Stimulated activated CD8-positive, alpha-beta memory T cell treated with anti-CD3 and anti-CD28 coated beads, Interleukin-12 subunit alpha, Interleukin-12 subunit beta, amount 100 ng/mL, for 1 hour (primary cell): Measurements from ENCODE around the gene RREB1.
"Not testable (repeated sequence)": the region's sequence is repeated elsewhere in the genome, so short reads cannot be mapped to it uniquely, and the experiment has no call there.

Experiments
- DNase-seq: peaks from one replicate; pipeline ENCODE4 v3.0.0-alpha.2; 2020; ENCODE audit warnings: low read depth

The RREB1 gene

DNA sequence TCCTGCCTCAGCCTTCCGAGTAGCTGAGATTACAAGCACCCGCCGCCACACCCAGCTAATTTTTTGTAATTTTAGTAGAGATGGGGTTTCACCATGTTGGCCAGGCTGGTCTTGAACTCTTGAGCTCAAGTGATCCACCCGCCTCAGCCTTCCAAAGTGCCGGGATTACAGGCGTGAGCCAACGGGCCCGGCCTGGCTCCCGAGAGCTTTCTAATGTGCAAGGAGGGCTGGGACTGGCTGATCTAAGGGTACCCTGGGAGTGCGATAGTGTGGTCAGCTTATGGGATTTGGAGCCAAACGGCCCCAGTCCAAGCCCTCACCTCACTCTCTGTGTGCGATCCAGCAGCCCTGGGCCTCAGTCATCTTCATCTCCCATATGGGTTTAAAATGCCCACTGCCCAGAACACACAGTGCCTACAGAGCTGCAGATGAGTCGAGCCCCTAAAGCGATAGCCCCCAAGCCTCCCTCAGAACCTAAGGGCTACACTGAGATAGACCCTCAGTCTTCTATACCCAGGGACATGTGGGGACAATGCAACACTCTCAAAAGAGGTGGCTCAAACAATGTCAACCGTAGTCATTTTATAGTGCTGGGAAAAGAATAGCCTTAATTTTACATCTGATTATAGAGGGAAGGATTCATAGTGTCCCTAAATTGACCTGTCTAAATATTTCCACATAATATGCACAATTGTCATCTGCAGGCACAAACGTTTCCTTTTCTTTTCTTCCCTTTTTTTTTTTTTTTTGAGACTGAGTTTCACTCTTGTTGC is 155.2 kb downstream of the RREB1 start:
- DNase-seq, result no peak

DNA sequence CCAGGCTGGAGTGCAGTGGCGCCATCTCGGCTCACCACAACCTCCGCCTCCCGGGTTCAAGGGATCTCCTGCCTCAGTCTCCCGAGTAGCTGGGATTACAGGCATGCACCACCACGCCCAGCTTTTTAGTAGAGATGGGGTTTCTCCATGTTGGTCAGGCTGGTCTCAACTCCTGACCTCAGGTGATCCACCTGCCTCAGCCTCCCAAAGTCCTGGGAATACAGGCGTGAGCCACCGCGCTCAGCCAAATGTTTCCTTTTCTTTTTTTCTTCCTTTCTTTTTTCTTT is 155.7 kb downstream of the RREB1 start:
- not testable (repeated sequence) for DNase-seq

- no peak for DNase-seq
Observed at GRCh38 chr6:7264041-7264440, 156.3 kb downstream of the RREB1 start.

DNA sequence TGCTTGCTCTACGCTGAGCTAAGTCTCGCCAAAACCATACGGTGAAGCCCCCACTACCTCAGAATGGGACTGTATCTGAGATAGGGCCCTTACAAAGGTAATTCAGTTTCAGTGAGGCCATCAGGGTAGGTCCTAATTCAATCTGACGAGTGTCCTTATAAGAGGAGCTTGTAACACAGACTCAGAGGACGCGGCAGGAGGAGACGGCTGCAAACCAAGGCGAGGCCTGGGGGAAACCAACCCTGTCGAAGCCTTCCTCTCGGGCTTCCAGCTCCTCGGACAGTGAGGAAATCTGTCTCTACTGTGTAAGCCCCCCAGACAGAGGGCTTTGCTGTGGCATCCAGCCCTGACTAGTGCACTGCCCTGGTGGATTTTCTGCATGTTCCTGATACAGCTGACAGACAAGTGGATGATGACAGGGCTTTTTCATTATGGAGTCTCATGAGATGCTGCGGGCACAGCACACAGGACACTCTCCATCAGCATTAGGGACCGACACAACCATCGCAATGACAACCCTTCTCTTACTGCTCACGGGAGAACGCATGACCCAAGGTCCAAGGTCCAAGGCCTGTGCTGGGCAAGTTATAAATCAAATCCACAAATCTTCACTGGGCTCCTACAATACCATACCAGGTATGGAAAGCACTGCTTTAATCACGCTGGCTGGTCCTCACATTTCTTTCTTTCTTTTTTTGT is 157.1 kb downstream of the RREB1 start:
- no peak for DNase-seq

DNA sequence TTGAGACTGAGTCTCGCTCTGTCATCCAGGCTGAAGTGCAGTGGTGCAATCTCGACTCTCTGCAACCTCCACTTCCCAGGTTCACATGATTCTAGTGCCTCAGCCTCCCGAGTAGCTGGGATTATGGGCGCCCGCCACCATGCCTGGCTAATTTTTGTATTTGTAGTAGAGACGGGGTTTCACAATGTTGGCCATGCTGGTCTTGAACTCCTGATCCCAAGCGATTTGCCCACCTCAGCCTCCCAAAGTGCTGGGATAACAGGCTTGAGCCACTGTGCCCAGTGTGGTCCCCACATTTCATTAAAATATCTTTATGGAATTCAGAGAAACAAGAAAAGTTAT is 157.6 kb downstream of the RREB1 start:
- DNase-seq, result not testable (repeated sequence)

DNA sequence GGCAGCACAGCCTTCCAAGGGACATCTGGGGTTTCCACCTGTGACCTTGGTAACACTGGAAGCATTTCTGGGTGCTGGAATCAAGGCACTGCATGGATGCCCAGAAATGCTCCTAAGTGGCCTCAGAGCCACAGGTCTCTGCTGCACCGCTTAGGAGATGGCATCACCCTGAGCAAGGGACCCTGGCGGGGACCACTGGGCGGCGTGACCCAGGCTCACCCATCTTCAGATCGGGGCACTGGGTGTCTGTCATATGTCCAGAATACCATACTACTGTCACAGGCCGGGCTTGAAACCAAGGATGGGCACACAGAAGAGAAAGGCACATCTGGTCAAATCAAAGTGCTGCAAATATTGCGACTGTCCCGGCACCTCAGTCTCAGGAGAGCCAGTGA is 159.3 kb downstream of the RREB1 start:
- no peak for DNase-seq

- no peak for DNase-seq
Observed at GRCh38 chr6:7267466-7268091, 159.8 kb downstream of the RREB1 start.

DNA sequence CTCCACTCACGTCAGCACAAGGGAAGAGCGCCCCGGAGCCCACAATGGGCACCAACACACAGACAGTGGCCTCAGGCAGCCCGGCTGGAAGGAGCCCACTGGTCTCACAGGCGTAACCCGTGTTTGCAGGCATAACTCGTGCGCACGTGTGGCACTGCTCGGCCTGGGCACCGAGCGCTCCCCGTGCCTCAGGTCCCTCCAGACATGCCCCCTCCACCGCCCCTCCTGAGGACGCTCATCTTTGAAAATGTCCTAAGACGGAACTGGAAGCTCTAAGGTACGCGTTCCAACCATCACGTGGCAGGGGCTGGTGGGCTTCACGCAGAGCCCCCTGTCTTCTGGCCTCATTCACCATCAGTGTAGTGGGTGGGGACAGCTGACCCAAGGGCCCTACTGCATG is 160.6 kb downstream of the RREB1 start:
- no peak for DNase-seq

- no peak for DNase-seq
Observed at GRCh38 chr6:7268816-7269555, 161.2 kb downstream of the RREB1 start.

DNA sequence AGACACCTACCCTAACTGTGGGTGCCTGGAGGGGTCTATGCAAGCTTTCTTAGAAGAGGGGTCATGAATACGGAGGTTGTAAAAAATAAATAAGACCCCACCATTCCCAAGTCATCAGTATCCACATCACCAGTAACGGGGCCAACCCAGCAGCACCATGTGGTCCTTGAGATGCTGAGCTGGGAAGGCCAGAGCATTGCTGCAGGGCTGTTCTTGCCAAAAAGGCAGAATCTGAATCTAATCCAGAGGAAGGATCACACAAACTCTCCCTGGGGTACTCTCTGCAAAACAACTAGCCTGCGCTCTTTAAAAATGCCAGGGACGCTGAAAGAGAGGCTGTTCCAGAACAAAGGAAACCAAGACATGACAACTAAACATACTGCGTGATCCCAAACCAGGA is 162.1 kb downstream of the RREB1 start:
- DNase-seq, result no peak

- DNase-seq, result no peak
Observed at GRCh38 chr6:7270320-7271204, 162.8 kb downstream of the RREB1 start.

GRCh38 chr6:7271205-7271534 is 163.4 kb downstream of the RREB1 start:
- DNase-seq, result no peak

- no peak for DNase-seq
Observed at GRCh38 chr6:7273709-7274108, 165.9 kb downstream of the RREB1 start.

DNA sequence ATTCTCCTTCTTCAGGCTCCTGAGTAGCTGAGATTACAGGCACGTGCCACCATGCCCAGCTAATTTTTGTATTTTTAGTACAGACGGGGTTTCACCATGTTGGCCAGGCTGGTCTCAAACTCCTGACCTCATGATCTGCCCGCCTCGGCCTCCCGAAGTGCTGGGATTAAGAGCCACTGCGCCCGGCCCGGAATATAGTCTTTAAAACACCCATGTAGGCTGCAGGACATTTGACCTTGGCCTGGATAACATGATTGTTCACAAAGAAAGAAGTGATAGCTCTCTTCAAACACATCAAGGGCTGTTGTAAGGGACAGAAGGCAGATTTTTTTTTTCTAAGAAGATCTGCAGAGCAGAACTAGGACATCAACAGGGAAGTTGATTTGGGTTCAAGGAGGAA is 166.8 kb downstream of the RREB1 start:
- DNase-seq, result not testable (repeated sequence)

GRCh38 chr6:7276199-7276524 is 168.4 kb downstream of the RREB1 start:
- DNase-seq, result no peak

GRCh38 chr6:7282097-7282906 is 174.5 kb downstream of the RREB1 start:
- no peak for DNase-seq

DNA sequence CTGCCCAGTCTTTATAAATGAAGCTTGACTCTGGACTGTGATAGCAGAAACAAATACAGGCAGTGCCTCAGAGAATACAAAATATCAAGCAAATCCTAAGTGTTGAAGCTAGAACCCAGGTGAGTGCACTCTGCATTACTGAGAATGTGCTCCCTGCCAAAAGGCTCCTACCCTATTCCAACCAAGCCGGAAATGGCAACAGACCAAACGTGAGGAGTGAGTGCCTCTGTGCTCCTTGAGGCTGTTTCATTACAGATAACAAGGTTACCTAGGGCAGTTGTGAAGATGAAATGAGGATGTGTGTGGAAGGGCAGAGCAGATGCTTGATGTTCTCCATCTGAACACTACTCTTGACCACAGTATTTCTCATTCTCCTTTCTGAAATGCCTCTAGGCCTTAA is 175.9 kb downstream of the RREB1 start:
- no peak for DNase-seq

GRCh38 chr6:7285416-7285815 is 177.7 kb downstream of the RREB1 start:
- no peak for DNase-seq

DNA sequence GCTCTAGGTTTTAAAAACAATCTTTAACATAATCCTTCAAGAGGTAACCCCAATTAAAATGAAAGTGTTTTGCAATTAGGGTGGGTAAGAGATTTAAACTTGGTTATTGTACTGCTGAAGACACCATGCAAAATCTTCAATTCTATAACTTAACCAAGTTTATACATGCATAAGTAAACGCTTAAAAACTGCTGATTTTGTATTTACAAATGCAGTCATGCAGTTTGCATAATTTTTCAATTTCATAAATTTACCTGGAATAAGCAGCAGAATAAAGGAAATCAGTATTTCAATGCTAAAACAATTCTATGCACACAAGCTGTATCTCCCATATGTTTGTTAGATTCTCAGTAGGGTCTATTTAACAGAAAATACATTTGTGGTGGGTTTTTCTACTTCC is 182.3 kb downstream of the RREB1 start:
- no peak for DNase-seq

- DNase-seq, result no peak
Observed at GRCh38 chr6:7292596-7293255, 185.0 kb downstream of the RREB1 start.

- DNase-seq, result no peak
Observed at GRCh38 chr6:7295916-7296315, 188.2 kb downstream of the RREB1 start.
